GM21723 (cell line): Measurements from ENCODE around the gene ESPN.

ENCODE experiments used
- ATAC-seq: cut with Tn5 transposase; IDR thresholded peaks from one replicate; pipeline ENCODE4 v1.9.1; 2021; ENCODE audit warnings: mild to moderate bottlenecking, moderate library complexity; ENCODE audit not compliant: unreplicated experiment

Gene ESPN

DNA sequence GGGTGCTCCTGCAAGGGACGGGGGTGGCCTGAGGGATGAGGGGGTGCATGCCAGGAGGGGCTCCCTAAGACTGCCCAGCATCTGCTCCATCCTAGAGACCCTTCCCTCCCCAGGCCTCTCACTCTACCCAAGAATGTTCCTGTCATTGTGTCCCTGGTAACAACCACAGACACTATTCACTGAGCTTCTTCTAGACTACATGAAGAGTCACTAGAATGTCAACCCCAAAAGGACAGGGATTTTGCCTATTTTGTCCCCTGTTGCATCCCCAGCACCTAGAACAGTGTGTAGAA, 38.5 kb downstream of the ESPN start:
- no peak for ATAC-seq

DNA sequence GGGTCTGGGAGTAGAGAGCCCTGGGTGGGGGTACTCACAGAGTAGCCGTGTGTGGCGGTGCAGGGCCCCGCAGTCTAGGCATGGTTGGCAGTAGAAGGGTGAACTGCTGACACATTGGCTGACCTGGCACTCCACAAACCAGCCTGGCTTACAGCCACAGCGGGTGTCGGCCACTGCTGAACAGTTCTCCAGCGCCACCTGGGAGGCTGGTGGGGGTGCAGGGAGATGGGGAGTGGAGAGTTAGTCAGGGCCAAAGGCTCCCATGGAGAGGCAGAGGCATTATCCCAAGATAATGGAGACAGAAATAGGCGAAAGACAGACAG, 39.9 kb downstream of the ESPN start:
- ATAC-seq: no peak

- ATAC-seq: no peak
Observed at GRCh38 chr1:6464915-6465314, 40.3 kb downstream of the ESPN start.

- no peak for ATAC-seq
Observed at GRCh38 chr1:6465461-6466005, 41.0 kb downstream of the ESPN start.

DNA sequence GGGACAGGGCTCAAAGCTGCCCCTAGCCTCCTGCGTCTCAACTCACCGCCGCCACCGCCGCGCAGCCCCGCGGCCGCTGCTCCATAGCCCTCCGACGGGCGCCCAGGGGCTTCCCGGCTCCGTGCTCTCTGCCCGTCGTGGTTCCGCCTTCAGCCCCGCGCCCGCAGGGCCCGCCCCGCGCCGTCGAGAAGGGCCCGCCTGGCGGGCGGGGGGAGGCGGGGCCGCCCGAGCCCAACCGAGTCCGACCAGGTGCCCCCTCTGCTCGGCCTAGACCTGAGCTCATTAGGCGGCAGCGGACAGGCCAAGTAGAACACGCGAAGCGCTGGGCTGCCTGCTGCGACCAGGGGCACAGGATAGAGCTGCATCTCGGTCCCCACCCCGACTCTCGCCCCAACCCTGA, 41.4 kb downstream of the ESPN start, which contains the start of gene TNFRSF25:
Gene TNFRSF25 (minus strand): TSS at position 151 of the 400 bp plus-strand sequence. CDS start 66 bp downstream, at position 85.
- no peak for ATAC-seq

DNA sequence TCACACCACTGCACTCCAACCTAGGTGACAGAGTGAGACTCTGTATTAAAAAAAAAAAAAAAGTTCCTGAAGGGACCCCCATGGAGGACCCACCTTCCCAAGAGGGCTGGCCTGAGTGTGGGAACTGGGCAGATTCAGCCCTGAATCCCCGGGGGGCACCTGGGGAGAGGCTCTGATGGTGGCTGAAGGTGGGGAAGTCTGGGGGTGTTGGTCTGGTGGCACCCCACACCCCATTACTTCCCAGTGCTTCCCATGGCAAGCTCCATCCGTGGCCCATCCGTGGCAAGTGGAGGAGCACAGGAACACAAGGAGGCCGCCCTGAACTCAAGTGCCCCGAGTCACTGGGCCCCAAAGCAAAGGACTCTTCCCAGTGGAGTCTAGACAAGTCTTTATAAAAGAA, 42.2 kb downstream of the ESPN start:
- ATAC-seq: no peak

DNA sequence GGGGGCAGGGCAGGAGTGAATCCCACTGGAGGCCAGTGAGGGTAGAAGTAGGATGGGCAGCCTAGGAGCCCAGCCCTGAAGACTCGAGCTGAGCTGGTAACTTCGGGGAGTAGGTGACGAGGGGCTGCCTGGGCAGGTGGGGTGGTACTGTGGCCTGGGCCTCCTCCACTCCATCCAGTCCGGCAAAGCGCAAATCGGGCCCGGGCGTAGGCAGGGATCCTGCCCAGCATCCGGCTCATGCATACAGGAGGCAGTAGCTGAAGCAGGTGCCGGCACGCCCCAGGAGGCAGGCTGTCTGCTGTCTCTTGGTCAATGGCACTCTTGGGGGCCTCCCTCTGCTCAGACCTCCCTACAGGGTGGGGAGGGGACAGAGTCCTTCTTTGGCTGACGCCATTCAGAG, 42.6 kb downstream of the ESPN start:
- no peak for ATAC-seq

DNA sequence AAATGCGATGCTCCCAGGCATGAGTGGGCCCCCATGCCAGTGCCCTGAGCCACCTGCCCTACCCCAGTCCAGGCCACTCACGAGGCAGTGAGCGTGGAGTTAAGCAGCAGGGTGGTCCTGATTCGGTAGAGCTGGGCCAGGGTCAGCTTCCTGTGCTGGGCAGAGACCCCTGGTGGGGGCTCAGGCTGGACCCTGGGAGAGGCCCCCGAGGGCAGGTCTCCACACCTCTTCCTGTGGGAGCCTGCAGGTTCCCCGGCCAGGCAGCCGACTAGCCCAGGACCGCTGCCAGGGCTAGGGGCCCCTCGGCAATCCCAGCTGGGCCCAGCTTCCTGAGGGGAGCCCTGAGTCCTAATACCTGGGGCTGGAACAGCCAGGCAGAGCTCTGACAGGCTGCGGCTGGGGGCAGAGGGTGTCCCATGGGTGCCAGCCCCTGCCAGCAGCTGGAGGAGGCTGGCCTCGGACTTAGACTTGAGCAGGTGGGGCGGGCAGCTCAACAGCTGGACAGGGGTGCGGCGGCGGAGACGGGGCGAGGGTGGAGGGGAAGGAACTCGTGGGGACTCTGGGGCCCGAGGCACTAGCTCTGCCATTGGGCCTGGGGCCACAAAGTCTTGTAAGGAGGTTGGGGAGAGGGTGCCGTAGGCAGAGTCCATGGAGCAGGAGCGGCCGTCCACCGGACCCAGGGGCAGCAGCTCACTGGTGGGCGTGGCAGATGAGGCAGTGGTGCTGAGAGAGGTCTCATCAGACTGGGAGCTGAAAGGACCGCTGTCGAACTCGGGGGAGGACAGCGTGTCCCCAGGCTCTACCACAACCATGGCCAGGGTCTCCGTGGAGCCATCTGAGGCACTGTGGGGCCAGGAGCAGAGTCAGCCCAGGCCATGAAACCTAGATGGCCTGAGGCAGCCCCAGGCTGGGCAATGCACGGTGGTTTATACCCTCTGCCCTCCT, 43.4 kb downstream of the ESPN start:
- ATAC-seq: no peak

GRCh38 chr1:6468729-6469461, 44.3 kb downstream of the ESPN start:
- ATAC-seq: no peak

DNA sequence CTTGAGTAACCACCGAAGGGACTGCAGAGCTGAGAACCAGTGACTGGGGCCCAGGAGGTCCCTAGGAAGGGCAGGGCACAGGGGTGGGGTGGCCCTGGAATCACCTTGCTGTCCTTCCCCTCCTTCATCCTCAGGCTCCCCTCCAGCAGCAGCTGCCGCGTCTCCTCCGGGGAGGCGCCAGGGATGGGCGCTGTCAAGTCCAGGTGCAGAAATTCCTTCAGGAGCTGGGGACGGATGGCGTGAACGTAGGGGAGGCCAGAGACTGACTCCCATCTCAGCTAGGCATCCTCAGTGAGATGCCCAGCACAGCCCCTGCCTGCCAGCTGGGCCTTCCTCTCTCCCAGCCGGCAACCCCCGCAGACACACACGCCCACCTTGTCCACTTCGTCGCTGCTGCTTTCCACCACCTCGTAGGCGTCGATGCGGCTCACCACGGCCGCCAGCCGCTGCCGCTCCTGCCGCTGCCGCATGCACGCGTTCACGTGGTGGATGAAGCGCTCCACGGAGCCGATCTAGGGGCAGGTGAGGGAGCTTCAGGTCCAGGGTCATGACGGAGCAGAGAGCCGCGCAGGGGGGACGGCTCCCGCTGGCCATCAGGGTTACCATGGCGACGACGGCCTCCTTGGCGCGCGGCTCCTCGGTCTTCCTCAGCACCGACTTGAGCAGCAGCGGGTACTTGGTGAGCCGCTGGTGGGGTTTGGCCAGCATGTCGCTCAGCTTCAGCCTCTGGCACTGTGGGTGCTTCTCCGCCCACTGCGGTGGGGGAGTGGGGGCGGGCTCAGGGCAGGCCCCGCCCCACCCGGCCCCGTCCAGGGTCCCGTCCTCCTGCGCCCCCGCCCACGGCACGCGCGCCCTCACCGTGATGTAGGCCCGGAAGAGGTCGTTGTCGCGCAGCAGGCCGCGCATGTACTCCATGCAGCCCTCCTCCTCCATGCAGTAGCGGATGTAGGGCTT, 45.8 kb downstream of the ESPN start:
- ATAC-seq: no peak

DNA sequence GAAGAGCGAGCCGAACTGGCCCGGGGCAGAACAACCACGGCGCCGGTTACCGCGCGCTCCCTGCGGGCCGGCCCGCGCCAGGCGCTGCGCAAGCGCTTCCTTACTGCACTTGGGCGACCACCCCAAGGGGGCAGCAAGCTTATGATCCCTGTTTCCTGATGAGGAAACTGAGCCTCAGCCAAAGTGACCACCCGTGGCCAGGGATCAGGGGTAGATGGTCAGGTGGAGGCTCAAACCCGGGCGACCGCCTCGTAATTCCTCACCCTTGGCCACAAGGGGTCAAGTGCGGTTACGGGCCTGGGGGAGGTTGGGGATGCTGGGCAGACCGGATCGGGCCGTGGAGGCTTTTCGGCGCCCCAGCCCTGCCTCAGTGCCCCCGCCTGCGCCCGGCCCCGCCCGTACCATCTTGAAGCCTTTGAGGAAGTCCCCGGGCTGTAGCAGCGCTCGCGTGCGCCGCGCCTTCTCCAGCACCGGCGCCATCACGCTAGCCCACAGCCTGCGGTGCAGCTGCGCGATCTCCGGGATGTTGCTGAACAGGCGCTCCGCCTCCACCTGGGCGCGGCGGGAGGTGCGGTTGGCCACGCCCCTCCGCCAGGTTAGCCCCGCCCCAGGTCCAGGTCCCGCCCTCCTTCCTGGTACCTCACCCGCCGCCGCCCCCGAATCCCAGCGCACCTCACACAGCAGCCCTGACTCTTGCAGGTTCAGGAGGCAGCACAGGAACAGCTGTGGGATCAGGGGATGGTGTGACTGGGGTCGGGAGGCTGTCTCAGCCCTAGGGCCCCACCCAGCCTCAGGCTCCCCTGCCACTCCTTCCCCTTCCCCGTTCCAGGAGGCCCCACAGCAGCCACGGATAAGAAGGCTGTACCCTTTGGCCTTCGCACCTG, 46.8 kb downstream of the ESPN start:
- ATAC-seq: no peak

DNA sequence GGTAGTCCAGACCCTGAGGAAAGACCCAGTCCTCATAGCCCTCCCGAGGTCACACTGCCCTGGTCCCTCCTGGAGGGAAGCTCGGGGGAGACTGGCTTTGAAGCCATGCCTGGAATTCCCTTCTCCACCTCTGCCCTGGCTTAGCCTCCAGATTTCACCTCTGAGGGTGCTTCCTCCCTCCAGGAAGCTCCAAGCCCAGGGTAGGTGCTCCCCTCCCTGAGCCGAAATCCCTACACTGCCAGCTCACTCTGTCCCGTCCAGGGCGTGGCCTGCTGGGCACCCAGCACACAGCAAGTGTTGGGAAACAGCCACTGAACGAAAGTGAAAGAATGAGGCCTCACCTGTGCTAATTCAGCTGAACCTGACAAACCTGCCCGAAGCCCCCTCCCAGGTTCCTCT, 47.4 kb downstream of the ESPN start:
- no peak for ATAC-seq

GRCh38 chr1:6472391-6472790, 47.8 kb downstream of the ESPN start:
- ATAC-seq: no peak

DNA sequence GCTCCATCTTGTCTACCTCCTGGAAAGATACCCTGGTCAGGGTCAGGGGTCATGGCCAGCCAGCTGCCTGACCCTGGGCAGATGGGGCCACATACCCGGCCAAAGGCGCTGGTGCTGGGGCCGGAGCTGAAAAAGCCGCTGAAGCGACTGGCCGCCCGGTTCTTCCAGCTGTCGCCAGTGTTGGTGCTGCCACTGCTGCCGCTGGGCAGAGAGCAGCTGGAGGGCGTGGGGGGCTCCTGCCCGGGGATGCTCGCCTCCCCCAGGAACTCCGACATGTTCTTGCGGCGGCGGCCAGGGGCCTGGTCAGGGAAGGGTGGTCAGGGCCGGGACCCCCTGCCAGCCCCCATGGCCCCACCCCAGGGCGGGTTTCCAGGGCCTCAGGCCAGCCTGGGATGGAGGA, 48.6 kb downstream of the ESPN start:
- no peak for ATAC-seq

DNA sequence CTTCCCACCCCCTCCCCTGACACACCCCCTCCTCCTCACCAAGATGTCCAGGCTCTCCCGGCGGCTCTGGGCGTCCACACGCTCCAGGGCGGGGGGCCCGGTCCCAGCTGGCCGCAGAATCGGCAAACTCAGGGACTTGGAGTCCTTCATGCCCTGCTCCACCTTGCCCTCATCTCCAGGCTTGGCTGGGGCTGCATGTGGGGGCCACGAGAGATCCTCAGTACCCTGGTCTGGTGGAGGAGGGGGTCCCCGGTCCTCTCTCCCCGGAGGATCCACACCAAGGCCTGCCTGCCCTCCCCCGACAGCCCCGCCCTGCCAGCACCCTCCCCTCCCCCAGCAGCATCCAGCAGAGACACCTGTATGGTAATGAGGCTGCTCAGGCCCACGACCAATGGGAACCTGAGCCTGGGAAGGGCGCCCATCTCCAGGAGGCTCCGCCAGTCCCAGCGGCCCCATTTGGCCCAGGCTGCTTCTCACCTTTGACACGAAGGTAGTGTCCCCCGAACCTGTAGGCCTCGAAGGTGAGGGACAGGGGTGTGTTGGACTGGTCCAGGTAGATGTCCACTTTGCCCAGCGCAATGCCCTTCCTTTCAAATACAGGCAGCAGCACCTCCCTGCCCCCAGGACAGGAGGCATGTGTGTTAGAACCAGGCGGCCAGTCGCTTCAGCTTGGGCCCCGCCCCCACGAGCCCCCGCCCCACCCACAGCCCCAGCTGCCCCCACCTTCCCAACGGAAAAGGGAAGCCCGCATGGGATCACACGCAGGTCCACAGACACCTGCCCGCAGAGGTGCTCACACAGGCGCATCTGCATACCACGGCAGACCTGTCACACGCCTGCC, 49.6 kb downstream of the ESPN start:
- no peak for ATAC-seq

- ATAC-seq: no peak
Observed at GRCh38 chr1:6474815-6475282, 50.3 kb downstream of the ESPN start.

DNA sequence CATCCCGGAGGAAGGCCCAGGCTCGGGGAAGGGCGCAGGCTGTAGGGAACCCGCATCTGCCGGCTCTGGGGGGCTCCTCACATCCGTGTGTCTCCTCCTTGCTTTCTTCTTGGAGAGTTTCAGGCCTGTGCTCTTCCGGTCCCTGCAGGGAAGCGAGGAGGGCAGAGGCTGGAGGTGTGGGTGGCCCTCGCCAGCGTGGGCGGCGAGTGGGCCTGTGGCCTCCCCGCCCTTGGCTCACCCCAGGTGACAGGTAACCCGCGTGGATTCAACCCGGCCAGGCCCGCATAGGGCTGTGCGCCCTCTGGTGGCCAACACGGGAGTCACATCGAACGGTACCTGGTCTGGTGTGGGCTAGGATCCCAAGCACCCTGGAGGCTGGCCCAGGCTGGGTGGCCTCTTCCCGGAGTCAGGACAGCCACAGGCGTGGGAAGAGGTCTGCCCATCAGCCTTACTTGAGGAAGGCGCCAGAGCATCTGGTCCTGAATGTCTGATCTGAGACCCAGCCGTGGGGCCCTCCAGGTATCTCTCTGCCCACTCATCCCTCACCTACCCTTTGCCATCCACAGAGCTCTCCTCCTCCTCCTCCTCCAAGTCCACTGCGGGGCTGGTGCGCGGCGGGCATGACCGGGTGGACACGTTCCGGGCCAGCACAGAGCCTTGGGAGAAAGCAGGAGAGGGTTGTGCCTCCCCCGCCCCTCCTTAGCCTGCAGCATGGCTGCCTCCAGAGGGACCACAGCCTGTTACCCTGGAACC, 51.0 kb downstream of the ESPN start:
- no peak for ATAC-seq

GRCh38 chr1:6476483-6476882, 51.9 kb downstream of the ESPN start:
- ATAC-seq: no peak
